ENCODE results near the gene UGT1A10.

Gene UGT1A10

DNA sequence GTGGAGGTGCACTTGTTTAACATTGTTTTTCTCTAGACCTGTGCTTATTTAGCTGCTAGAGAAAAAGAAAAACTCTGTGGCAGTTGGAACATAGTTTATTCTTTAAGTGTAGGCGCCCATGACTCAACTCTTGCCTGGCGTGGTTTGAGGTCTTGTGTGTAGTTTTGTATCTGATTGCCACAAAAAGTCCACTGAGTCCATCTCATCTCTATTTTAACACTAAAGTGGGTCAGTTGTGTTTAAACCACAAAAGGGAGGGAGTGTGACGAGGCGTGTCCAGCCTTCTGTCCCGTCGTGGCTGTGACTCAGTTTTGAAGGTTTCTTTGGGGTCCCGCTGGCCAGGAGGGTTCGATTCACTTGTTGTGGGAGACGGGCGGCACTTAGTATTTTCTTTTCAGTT lies 20.2 kb downstream of the UGT1A10 start:
- DNase-seq = no peak

DNA sequence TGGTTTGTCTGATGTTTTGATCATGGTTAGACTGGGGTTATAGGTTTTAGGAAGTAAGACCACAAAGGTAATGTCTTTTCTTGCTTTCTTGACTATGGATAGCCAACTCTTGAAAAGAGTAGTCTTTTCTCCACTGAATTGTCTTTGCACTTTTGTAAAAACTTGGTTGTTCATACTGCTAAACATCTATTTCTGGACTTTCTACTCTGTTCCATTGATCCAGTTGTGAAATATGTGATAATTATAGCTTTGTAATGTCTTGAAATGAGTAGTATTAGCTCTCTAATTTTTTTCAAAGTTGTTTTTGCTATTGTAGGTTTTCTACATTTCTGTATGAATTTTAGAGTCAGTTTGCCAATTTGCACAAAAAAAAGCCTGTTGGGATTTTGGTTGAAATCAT lies 22.4 kb downstream of the UGT1A10 start:
- DNase-seq = no peak

DNA sequence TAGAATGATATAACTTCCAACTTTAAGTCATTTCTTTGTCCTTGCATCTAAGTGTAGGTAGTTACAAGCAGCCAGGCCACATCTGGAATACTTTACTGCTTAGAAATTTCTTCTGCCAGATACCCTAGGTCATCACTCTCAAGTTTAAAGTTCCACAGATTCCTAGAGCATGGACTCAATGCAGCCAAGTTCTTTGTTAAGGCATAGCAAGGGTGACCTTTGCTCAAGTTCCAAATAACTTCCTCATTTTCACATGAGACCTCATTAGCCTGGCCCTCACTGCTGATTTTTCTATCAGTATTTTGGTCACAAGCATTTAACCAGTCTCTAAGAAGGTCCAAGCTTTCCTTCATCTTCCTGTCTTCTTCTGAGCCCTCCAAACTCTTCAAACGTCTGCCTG lies 27.7 kb downstream of the UGT1A10 start:
- DNase-seq = no peak

DNA sequence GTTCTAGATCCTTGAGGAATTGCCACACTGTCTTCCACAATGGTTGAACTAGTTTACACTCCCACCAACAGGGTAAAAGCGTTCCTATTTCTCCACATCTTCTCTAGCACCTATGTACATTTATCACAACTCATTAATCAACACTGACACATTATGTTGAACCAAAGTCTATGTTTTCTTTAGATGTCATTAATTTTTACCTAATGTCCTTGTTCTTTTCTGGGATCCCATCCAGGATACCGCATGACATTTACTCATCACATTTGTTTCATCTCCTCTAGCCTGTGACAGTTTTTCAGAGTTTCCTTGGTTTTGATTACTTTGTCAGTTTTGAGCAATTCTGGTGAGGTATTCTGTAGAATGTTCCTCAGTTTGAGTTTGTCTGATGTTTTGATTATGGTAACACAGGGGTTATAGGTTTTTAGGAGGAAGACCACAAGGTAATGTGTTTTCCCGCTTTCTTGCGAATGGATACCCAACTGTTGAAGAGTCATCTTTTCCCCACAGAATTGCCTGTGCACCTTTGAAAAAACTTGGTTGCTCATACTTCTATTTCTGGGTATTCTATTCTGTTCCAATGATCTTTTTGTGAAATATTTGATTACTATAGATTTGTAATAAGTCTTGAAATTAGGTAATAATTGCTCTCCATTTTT lies 32.5 kb downstream of the UGT1A10 start:
- no peak for DNase-seq

DNA sequence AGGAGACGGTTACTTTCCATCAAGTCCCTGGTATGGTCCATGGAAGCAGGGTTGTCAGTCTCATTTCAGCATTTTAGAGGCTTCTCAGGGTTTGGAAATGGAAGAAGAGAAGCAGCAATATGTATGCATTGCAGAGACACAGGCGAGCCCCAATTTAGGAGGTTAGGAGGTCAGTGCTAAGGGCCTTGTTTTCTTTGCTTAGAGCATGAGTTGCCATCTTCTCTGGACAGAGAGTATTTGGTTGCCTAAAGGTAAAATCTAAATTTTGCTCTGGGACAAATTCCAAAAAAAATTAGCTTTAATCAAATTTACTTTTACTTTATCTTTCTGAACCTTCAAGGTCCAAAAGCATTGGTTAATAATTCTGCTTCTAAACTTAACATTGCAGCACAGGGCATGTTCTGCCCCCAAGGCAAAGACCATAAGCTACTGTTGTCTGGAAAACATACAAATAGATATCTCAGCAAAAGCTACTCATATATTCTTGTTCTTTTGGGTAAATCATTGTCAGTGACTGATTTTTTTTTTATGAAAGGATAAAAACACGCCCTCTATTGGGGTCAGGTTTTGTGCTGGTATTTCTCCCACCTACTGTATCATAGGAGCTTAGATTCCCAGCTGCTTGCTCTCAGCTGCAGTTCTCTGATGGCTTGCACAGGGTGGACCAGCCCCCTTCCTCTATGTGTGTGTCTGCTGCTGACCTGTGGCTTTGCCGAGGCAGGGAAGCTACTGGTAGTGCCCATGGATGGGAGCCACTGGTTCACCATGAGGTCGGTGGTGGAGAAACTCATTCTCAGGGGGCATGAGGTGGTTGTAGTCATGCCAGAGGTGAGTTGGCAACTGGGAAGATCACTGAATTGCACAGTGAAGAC lies 35.3 kb downstream of the UGT1A10 start, which contains the start of gene UGT1A9:
TSS of gene UGT1A9 (plus strand) at position 609 of the 872 bp plus-strand sequence. CDS start at position 646, 37 bp downstream.
- DNase-seq = no peak

DNA sequence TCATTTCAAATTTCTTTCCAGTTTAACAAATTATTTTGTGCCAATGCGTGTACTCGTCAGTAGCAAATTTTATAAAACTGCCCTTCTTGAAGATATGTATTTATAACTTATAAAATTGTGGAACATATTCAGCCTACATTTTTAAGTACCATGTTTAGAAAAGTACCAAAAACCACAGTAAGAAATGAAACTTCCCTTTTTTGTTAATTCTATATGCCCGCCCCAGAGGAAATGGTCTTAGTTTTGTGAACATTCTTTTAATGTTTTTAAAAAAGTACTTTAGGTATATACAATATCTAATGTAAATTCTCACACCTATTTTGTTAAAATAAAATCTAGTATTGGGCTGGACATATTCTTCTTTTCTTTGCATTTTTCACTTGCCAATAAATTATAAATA lies 36.6 kb downstream of the UGT1A10 start:
- no peak for DNase-seq

DNA sequence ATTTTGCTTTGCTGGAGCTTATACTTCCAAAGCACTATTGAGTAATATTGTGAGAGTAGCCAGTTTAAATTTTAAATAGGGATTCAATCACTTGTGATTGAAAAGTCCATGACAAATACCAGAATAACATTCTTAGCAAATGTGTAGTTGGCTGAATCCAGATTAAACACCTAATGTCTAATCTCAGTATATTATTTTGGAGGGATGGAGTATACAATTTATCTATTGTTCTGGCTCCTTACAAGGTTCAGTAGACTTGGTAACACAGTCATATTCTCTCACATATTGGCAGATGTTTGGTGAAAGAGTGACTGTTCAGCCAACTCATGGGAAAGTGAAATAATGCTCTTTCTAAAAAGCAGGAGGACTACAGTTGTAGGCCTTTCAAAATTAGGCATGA lies 37.6 kb downstream of the UGT1A10 start:
- DNase-seq = no peak

DNA sequence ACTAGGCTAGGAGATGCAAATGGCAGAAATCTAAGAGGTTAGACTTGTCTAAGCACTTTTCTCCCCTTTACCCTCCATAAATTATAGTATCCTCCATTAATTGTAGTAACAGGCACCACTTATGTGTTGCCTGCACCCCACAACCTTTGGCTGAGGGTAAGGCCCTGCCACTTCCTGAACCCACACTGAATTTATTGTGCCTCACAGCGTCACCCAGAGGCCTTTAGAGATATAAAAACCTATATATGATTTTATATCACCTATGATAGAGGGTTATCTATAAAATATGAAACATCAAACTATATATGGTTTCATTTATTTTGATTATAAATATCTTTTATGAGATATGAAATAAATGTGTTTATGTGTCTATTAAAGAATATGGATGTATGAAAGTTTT lies 38.1 kb downstream of the UGT1A10 start:
- DNase-seq = no peak

DNA sequence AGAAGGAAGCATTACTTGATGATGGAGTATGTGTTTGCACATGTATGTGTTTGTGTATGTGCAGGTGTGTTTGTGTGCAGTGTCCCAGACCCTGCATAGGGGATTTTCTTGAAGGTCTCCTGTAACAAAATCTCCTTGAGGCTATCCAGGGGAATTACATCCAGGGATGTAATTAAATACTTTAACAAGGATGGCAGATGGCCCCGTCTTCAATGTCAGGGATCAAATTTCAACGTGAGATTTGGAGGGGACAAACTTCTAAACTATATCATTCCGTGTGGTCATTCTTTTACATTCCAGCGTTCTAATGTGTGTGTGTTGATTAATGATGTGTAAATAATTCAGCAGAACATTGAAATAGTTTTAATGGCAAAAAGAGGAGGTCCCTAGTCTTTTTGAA lies 38.7 kb downstream of the UGT1A10 start:
- no peak for DNase-seq

DNA sequence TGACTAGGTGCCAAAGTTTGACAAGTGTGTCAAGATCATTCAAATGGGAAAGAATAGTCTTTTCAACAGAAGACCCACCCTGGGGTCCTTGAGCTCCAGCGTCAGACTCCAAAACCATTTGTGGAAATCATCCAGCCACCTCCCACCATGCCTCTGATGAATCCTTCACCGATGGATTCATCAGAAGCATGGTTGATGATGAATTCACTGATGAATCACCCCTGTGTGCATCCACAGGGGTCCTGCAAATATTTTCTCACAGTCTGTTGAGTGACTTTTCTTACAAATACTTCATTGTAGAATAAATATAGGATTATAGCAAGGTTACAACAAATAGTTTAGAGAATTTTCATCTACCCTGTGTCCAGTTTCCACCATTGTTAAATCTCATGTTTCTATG lies 39.8 kb downstream of the UGT1A10 start:
- no peak for DNase-seq

DNA sequence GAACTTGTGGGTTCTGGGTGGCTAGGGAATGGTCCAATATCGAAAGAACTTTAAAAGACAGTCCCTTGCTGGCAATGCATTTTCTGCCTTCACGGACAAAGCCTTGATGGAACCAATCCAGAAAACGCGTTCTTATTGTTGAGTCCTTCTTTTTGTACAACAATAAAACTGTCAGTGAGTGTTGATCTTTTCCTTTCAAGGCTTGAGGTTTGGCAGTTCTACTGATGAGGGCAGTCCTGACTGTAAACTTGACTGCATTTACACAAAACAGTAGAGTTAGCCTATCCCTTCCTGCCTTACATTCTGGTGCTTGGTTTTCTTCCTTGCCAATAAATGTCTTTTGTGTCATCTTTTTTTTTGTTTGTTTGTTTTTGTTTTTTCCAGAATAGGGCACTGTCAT lies 42.9 kb downstream of the UGT1A10 start:
- no peak for DNase-seq

DNA sequence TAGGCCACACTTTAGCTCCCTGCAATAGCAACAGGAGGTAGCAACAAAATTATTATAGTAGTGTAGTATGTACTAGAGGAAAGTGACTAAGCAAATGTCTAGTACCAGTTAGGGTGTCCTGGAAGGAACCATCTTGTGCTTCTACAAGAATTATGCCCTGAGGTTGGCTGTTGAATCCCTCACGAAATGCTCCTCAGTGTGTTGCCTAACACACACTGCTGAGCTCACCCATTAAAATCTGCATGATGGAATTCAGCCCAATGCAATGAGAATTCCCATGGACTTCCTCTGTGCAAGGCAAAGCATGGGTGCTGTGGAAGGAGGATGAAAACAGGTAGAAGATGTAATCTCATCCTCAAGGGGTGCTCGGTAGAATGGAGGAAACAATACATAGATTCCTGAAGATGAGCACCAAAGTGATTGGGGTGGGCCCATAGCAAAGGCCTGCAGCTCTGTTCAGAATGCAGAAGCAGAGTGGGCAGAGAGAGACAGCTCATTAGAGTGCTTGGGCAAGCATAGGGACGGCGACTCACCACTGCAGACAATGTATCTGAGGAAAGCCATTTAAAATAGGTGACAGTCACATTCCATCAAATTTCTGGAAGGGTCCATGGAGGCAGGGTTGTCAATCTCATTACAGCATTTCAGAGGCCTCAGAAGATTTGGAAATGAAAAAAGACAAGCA lies 44.3 kb downstream of the UGT1A10 start:
- no peak for DNase-seq

DNA sequence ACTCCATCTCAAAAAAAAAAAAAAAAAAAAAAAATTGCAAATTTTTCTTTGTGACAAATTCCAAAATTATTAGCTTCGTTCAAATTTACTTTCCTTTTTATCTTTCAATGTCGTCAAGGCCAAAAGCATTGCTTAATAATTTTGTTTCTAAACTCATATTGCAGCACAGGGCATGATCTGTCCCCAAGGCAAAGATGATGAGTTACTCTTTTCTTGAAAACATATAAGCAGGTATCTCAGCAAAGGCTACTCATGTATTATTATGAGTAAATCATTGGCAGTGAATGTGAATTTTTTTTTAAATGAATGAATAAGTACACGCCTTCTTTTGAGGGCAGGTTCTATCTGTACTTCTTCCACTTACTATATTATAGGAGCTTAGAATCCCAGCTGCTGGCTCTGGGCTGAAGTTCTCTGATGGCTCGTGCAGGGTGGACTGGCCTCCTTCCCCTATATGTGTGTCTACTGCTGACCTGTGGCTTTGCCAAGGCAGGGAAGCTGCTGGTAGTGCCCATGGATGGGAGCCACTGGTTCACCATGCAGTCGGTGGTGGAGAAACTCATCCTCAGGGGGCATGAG lies 45.4 kb downstream of the UGT1A10 start, which contains the start of gene UGT1A7:
TSS of gene UGT1A7 (plus strand) at position 381 of the 579 bp plus-strand sequence. CDS start at position 418, 37 bp downstream.
- no peak for DNase-seq

DNA sequence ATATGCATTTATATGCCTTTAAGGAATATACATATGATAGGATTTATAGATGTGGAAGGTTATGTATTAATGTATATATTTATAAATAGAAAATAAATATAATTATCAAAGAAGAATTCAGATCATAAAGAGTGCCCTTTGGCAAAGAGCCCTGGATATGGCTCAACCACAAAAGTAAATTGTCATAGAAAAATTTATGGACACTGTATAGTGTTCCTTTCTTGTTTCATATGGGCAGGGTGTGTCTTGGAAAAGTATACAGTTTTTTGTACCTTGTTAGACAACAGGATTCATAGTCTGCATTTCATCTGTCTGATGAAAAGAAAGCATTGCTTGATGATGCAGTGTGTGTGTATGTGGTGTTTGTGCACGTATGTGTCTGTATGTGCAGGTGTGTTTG lies 48.4 kb downstream of the UGT1A10 start:
- DNase-seq = no peak

DNA sequence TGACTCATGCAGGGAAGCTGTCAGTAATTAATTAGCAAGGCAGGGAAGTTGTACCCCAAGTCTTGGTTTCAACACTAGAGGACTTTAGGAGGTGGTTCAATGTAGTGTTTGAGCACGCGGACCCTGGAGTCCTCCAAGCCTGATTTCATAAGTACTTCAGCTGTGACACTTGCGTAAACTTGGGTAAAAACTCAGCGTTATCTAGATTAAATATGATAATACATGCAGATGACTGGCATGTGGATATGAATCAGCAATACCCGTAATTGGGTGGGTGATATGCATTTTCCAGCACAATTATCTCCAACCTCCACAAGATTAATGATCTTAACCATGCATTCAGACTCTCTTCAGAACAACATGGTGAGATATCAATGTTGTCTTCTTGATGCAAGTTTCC lies 50.7 kb downstream of the UGT1A10 start:
- DNase-seq = no peak

DNA sequence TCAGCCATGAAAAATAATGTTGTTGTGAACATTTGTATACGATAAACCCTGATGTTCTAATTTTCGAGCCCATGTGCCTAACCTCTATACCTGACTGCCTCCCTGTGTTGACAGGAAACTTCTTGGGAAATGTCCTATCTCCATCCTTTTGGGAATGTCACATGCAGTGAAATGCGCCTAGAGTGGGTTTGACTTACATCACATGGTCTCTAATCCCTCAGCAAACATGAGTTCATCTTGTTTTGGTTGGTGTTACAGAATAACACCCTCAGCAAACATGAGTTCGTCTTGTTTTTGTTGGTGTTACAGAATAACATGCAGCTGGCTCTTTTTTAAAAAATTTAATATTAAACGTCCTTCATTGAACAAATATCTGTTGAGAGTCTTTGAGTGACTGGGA lies 52.1 kb downstream of the UGT1A10 start:
- no peak for DNase-seq

DNA sequence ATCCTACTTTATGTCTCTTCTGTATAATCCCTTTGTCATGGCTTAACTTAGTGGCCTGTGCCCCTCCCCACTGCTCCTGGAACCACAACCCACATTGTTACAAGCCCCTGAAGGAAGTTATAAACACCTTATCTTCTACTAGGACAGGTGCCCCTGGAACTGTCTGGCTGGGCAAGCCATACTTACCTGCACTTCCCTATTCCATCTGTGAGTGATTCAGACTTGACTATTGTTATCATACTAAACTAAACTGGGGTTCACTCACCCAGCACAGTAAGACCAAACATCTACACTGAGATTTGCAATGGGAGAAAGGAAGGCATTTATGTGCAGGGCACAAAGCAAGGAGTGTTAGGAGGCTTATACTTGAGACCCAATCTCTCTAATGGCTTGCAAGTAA lies 52.8 kb downstream of the UGT1A10 start:
- DNase-seq = no peak

DNA sequence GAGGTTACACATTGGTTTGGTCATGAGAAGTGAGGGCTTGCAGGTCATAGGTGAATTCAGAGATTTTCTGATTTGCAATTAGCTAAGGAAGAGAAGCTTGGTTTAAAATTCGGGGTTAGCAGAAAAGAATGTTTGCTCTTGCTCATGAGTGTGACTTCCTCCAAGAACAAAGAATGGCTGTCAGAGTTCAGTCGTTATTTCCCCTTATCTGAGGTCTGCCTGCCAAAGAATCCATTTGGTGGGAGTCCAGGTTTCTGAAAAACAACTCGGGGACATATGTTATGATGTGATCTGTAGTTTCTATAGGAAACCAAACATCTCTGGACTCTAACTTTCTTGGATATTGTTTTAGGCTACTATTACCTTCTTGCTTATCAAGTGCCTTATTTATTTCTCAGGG lies 53.3 kb downstream of the UGT1A10 start:
- no peak for DNase-seq

DNA sequence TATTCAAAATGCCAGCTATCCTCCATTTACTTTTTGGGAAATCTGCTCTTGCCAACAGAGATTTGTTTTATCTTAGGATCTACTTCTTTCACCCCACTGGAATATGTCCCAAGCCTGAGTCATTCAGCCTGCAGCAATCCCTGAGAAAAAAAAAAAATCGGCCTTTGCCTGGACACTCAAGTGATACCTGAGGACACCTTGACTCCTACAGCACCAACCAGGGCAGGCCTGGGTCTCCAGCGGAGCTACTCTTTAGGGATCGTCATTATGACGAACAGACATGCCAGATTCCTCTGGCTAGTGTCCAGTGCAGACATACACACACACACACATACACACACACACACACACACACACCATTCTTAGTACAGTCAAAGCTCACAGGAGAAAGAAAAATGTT lies 54.2 kb downstream of the UGT1A10 start:
- DNase-seq = no peak

DNA sequence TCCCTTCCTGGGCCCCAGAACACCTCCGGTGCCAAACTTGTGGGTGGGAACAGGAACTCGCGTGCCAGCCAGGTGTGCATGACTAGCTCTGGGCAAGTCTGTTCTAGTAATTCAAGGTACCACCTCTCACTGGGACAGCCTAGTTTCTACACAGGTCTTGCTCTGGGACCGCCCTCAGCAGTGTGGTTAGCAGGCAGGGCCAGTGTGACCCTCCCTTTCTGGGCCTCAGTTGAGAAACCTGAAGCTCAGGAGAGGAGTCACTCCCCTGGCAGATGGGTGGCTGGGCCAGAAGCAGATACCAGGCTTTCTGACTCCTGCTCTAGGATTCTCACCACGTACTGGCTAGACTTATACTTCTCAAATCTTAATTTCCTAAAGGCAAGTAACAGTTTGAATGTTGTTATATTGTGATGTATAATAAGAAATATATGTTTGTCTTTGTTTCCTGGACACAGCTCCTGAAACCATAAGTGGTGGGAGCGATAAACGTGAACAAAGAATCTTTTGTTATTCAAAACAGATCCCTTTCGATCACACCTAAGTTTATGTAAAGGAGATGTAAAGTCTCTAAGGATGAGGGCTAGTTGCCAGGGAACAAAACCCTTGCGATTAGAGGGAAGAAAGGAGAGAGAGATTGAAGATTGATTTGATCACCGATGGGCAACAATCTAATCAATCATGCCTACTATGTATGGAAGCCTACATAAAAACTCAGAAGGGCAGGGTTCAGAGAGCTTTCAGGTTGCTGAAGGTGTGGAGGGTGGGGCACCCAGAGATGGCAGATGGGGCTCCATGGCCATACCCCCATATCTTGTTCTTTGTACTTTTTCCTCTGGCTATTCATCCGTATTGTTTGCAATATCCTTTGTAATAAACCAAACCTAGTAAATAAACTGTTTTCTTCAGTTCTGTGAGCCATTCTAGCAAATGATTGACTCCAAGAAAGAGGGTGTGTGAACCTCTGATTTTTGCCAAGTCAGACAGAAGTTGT lies 55.5 kb downstream of the UGT1A10 start:
- no peak for DNase-seq

DNA sequence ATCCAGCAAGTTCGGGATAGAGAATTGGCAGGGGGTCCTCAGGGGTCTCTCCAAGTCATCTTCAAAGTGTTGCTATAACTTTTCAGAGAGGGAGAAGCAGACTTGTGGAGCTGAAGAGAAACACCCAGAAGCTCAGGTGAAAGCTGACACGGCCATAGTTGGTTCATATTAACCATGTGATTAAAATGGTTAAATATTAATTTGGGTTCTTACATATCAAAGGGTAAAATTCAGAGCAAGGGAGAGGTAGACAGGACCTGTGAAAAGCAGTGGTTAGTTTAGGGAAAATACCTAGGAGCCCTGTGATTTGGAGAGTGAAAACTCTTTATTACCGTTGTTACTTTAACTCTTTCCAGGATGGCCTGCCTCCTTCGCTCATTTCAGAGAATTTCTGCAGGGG lies 56.4 kb downstream of the UGT1A10 start, which contains the start of gene UGT1A6:
TSS of gene UGT1A6 (plus strand) at position 243 of the 400 bp plus-strand sequence. CDS start at position 358, 115 bp downstream.
- no peak for DNase-seq

DNA sequence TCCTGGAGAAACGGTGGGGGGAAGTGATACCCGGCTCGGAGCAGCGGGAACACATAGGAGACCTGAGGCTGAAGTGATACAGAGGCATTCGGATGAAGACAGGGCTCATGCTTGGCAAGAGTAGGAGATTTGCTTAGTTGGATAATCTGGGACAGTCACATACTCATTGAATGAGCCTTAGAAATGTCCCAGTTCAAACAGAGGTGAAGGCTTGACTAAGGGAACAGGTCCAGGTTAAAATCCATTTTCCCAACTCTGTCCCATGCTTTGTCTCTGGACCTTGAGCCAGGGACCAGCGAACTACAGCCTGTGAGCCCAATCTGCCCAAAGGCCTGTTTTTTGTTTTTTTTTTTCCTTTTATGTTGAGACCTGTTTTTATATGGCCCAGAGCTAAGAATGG lies 57.7 kb downstream of the UGT1A10 start:
- no peak for DNase-seq

All from SHP77 (cell line).